Tongue (tissue), 3 donors: Measurements from ENCODE around the gene ENPEP. TPM values are rescaled to one million over a fixed set of nuclear protein-coding genes. Genes with fewer than 3 reads are reported as not detected.

ENCODE experiments used
- DNase-seq: peaks from one replicate; pipeline ENCODE4 v3.0.0-alpha.2; 2015
- small RNA-seq: library from RNA; depleted of rRNA; stranded (forward); fragments of <200 nt; gene quantifications from one replicate; pipeline ENCODE3, GENCODE V24; 2014; ENCODE audit warnings: low replicate concordance
- total RNA-seq: library from RNA; depleted of rRNA; stranded (reverse); fragments of >200 nt; gene quantifications from one replicate; pipeline ENCODE4 v1.2.3, GENCODE V29; 2014

Gene ENPEP
- total RNA-seq, 1 donor from 2014 or later = 31.5 TPM

- peak; percentile 29 for DNase-seq
These were observed 133.2 kb downstream of the ENPEP start for GRCh38 chr4:110609044-110609750.

GRCh38 chr4:110610620-110610939 is 134.6 kb downstream of the ENPEP start:
- peak; percentile 22 for DNase-seq

- peak; percentile 74 for DNase-seq
These were observed 135.2 kb downstream of the ENPEP start for GRCh38 chr4:110610940-110611831.

- DNase-seq = no peak
These were observed 136.1 kb downstream of the ENPEP start for GRCh38 chr4:110611968-110612447.

GRCh38 chr4:110612631-110613269 is 136.8 kb downstream of the ENPEP start:
- peak; percentile 37 for DNase-seq

- peak; percentile 49 for DNase-seq
These were observed 137.8 kb downstream of the ENPEP start for GRCh38 chr4:110613745-110614144.

GRCh38 chr4:110614173-110614963 is 138.4 kb downstream of the ENPEP start:
- DNase-seq = peak; percentile 33

Small RNAs within 50 kb of the gene (small RNA-seq; reads per million reads assigned to genes)
- not detected for gene RF00494

Other genes with a start within 250 kb of the ENPEP start
- 58.0 TPM for gene PITX2, start 146.9 kb downstream of the ENPEP start, total RNA-seq